NCI-H446 (cell line): ENCODE data around the gene KCNJ3.
A peak's percentile ranks its signal among the peaks of the same experiment; 100 is the strongest.

ENCODE experiments used
- DNase-seq, 2 experiments: peaks; one replicate each; lab custom pipeline; 2025; lab: John Stamatoyannopoulos, UW

KCNJ3 gene

DNA sequence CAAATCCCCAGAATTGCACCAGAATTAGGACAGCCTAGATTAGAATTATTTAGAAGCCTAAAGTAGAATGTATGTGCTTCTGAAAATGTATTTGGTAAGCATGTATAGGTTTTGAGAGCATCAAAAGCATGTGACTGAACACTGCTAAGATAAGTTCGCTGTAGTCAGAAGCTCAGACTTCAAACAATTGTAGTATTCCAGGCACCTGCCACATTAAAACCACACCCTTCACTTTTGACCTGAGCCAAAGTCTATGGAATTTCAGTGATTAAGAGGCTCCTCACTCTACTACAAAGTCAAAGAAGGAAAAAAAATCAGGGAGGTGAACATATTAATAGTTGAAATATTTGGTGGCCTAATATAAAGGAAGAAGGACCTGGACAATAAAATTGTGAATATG, 8.2 kb downstream of the KCNJ3 start:
- DNase-seq: no peak

DNA sequence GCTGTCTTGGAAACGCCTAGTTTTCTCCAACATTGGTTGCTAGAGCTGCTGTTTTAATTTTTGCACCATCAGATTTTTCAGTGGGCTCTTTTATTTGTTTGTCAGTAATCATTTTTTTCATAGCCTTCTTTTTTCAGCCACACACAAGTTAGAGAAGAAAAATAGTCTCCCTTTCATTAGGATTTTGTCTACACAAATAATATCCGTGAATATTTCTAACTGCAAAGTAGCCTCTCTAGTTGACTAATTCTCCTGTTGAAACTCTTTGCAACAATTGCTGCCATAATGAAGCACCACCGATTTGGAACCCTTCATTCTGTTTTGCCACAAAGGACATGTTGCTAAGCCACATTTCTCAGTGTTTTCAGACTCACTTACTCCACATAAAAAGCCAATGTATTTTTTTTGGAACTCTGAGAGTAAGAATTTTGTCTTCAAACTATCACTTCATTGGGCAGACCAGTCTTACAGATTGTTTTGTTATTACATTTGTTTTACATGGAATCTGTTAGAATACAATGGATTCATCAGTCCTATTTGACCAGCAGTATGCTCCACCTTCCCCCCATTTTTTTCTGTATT, 9.6 kb downstream of the KCNJ3 start:
- DNase-seq: no peak

DNA sequence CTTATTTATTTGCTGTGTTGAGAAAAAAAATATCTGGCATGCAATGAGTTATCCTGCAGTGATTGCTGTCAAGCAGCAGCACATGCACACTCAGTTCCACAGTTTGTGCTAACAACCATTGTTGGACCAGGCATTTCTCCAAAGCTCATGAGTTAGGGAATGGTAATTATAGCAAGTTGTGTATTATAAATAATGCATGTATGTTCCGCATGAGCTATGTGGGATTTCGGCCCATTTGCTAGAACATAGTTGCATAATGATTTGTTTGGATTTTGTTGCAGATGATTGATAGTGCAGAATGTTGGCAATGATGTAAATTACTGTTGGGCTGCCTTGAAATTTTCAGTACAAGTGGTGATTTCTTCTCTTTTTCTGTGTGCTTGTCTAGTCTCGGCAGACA, 10.7 kb downstream of the KCNJ3 start:
- peak; percentile 96 to 98 for DNase-seq

DNA sequence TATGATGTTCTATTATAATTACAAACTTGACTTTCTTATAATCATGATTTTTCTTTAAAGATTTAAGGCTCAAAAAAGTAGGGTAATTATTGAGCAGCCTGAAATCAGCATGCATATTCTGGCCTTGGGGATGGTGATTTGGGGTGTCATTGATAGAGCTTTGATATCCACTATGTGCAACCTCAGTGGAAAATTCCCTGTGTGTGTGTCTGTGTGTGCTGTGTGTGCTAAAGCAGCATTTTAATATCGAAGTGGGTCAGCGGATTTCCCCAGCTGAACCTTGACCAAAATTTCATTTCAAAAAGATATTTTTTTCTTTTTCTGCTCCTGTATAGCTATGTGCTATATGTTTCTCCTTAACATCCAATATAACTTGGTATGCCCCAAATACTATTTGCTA, 11.6 kb downstream of the KCNJ3 start:
- no peak for DNase-seq

DNA sequence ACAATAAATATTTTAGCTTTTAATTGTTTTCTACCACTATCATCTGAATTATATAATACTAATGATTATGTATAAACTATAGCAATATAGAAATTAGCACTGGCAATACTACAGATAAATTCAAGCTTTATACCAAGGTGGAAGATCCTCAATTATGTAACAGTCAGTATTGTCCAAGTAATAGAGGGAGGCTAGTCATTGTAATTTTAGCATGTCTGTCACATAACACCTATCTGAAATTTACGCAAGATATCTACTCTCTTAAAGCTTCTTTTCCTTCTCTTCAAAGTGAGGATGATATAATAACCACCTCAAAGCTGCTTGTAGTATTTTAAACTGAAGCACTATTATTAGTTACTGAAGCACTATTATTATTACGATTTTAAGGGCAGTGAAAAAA, 12.2 kb downstream of the KCNJ3 start:
- no peak for DNase-seq

GRCh38 chr2:154713675-154714074, 15.2 kb downstream of the KCNJ3 start:
- DNase-seq: peak; percentile 59 to 83

- peak in 1 of 2 experiments; percentile 47 for DNase-seq
Measured at GRCh38 chr2:154720651-154721050, 22.2 kb downstream of the KCNJ3 start.

- no peak for DNase-seq
Measured at GRCh38 chr2:154724194-154724797, 25.8 kb downstream of the KCNJ3 start.

DNA sequence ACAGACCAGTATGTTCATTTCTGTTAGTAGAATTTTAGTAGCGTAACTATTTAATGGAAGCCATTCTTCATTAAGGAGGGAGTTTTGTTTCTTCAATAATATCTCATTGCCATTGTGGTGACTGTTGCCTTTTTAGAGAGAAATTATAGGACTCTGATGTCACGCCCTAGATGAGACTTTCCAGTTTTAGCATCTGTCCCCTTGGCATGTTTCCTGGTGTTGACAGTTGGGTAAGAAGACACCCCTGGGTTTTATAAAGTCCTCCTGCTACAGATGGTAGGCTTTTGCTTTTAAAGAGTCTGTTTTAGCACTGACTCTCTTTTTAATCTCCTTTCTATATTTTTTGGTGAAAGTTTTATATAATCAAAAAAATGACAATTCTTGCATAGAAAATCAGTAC, 41.9 kb downstream of the KCNJ3 start:
- DNase-seq: peak; percentile 96

DNA sequence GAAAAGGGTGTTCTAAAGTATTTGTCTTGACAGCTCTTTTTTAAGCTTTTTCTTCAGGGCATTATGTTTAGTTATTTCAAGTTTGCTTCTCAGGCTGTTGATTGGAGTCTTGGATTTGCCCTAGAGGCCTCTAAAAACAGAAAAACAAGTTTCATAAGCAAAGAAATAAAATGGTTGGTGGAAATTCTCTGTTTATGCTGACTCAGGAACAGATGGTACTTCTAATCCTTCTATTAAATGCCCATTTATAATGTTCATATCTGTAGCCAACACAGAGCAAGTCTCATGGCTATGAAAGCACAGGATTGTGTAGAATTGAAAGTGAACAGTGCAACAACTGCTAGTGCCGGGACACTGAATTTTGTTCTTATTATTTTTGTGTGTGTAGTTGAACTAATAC, 60.4 kb downstream of the KCNJ3 start:
- peak; percentile 29 to 54 for DNase-seq

DNA sequence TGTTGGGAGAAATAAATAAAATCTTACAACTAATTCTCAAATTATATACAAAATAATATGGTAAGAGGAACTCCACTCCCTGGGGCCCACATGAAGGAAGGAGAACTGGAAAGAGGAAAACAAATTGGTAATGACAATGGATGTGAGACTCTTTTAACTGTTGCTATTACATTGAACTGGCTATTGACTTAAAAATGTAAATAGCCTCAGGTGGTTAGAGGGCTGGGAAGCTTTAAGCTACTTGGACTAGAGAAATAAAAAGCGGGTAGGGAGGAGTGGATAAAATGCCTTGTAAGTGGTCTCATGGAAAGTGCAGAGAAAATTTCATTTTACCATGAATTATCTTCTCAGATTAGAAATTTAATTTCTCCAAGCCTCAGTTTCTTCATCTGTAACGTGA, 64.1 kb downstream of the KCNJ3 start:
- no peak for DNase-seq

DNA sequence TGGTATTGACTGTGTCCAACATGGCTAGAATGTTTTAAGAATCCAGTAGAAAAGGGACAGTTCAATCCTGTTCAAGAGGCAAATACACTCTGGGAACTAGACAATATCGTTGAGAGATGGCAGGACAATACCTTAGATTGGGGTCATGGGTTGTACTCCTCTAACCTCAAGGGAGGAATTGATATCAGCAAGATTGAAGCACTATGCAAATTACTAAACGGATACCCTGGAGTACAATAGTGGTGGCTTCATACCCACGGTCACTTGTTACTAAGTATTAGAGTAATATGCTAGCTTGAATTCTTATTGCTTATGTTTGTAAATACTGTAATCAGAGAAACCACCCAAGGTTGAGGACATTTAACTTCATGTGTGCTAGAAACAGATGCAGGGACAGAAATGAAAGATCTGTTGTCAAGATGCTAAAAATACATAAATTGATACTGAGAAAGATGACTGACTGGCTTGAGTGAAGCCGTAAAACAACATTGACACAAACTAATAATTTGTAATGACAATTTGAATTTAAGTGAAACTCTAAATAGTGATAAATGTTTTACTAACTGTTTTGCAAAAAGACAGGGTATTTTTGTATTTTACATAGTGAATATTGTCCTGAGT, 73.3 kb downstream of the KCNJ3 start:
- DNase-seq: no peak

DNA sequence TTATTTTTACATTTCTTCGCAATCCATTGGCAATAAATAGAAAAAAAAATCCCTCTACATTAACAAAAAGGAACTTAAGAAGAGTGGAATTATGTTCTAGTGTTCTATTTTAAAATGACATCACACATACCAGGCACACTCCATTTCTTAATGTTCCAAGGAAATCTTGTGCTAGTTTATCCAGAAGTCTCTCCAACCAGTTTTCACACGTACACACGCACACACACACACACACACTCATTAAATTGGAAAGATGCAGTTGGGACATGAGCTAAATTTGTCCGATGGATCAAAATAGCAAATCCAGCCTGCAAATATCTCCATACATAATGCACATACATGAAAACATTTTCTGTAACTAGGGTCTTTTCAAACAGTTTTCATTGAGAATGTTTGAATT, 78.3 kb downstream of the KCNJ3 start:
- no peak for DNase-seq

GRCh38 chr2:154794406-154794805, 95.9 kb downstream of the KCNJ3 start:
- peak; percentile 54 to 78 for DNase-seq

DNA sequence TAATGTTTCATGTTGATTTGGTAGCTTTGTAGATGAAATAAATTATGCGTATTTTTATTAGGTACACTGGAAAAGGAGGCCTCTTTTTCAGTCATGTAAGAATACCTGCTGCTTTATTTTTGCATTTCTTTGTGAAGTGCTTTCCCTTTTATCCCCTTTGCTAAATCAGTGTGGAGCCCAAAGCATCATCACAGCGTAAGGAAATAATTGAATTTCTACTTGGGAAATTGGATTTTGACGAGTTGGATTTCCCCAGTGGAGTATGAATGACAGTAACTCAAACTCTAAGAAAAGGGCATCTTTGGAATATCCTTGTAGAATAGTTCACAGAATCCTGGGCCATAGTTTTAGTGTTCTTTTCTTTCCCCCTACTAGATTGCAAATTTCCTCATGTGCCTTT, 97.2 kb downstream of the KCNJ3 start:
- no peak for DNase-seq

GRCh38 chr2:154804451-154804850, 106.0 kb downstream of the KCNJ3 start:
- no peak for DNase-seq

- no peak for DNase-seq
Measured at GRCh38 chr2:154813636-154814035, 115.1 kb downstream of the KCNJ3 start.

DNA sequence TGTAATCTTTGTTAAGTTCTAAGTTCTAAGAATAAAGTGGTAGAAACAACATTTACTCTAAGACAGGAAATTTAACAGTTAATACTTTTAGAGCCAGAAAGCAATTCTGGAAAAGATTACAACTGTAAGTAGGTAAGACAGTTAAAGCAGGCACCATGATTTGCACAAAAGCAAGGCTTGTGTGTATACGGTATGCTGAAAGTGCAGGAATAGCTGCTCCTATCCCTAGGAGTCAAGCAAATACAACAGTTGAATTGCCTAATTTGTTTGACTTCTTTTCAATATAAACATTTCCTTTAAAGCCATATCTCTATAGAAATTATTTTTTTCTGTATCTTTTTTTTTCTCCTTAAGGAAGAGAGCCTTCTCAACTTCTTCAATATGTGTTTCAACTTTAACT, 116.4 kb downstream of the KCNJ3 start:
- no peak for DNase-seq

- DNase-seq: no peak
Measured at GRCh38 chr2:154825358-154825757, 126.9 kb downstream of the KCNJ3 start.

DNA sequence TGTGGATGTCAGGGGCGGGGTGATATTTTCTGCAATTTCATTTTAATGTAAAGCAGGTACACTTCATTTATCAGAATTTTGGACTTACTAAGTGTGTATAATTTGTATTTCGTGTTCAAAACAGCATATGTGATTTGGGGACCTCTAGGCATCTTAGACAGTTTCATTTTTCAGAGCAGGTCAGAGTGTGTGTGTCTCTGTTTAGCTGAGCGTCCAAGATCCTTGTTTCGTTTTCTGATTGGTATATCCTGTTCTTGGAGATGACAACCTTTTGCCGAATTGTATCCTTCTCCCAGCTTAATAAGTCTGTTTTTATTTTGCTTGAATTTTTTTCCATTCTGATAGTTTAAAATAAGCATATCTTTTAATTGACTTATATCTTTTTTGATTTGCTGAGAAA, 128.3 kb downstream of the KCNJ3 start:
- no peak for DNase-seq

- peak in 1 of 2 experiments; percentile 15 for DNase-seq
Measured at GRCh38 chr2:154827286-154827685, 128.8 kb downstream of the KCNJ3 start.

GRCh38 chr2:154832711-154833110, 134.2 kb downstream of the KCNJ3 start:
- DNase-seq: no peak

DNA sequence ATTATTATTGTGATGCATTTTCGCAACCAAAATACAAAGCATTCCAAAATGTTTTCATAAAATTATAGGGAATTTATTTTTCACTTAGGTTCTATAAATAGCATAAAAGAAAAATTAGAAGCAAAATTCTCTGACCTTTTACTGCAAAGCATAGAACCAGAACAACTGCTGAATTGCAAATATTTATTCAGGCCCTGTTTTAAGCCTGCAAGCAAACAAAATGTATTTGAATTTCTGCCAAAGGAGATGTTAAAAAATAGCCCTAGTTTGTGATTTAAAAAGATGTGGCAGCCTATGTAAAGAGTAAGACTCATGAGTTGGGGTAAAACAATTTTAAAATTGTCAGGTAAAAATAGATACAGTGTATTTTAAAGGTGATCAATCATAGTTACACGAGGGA, 138.1 kb downstream of the KCNJ3 start:
- no peak for DNase-seq

GRCh38 chr2:154837035-154837434, 138.5 kb downstream of the KCNJ3 start:
- DNase-seq: no peak
